PFSK-1 (cell line): ENCODE data around the gene KASH5.

Experiments
- FOXP2 ChIP-seq: optimal IDR thresholded peaks from 2 replicates; pipeline ENCODE3; 2011; ENCODE audit warnings: borderline replicate concordance, control low read depth, inconsistent platforms; ENCODE audit not compliant: insufficient read depth; ENCODE audit errors: extremely low read length, extremely low read depth
- POLR2AphosphoS5 ChIP-seq: IDR thresholded peaks from 2 replicates; pipeline ENCODE4 v1.6.1; 2012; ENCODE audit warnings: low read depth, mild to moderate bottlenecking, control low read depth, low read length, moderate library complexity
- SIN3A ChIP-seq: IDR thresholded peaks from 2 replicates; pipeline ENCODE4 v1.6.1; 2012; ENCODE audit warnings: mild to moderate bottlenecking, low read length, moderate library complexity, borderline replicate concordance; ENCODE audit not compliant: insufficient read depth
- TAF1 ChIP-seq: IDR thresholded peaks from 2 replicates; pipeline ENCODE4 v1.6.1; 2012; ENCODE audit warnings: low read length, control low read depth, borderline replicate concordance; ENCODE audit not compliant: insufficient read depth
- TF ChIP-seq, protein P1 (sequence below), 2 experiments: IDR thresholded peaks; 2 replicates each; pipeline versions ENCODE4 v1.6.1 to v1.8.0; 2011 to 2012; ENCODE audit warnings: low read depth in 2 of 2, low read length in 2 of 2, control low read depth in 1 of 2, inconsistent platforms in 1 of 2, mild to moderate bottlenecking in 1 of 2, moderate library complexity in 1 of 2; ENCODE audit not compliant: insufficient read depth in 1 of 2

The KASH5 gene

DNA sequence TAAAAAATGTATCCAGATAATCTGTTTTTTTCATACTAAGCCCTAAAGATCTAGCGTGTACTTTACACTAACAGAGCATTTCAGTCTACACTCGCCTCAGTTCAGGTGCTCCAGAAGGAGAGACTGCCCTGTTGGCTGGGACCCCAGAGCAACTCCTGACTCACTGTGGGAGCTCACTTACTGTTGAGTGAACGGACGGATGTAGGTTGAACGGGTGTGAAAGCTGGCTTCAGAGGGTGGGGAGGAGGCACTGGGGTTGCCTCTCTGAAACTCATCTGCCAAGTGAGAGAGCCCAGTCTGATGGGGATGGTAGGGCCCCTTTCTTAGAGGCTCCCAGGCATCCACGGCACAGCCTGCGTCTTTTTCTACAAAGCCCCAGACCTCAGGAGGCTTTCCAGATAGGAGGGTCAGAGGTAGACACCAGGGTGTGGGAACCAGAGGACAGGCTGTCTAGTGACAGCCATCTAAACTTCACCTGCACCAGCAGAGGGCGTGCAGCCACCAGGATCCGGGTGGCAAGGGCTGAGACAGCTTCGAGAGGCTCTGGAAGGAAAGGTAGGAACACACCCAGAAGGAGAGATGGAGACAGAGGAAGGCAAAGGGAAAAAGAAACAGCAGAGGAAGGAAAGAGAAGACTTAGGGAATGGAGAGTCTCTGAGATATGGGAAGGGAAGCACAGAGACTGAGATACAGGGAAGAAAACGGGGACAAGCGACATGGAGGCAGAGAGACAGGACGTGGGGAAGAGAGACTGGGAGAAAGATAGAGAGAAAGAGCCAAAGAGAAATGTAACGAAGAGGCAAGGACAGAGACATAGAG lies 3.7 kb downstream of the KASH5 start:
- no peak for TF ChIP-seq TAF1
- TF ChIP-seq, protein P1, sequence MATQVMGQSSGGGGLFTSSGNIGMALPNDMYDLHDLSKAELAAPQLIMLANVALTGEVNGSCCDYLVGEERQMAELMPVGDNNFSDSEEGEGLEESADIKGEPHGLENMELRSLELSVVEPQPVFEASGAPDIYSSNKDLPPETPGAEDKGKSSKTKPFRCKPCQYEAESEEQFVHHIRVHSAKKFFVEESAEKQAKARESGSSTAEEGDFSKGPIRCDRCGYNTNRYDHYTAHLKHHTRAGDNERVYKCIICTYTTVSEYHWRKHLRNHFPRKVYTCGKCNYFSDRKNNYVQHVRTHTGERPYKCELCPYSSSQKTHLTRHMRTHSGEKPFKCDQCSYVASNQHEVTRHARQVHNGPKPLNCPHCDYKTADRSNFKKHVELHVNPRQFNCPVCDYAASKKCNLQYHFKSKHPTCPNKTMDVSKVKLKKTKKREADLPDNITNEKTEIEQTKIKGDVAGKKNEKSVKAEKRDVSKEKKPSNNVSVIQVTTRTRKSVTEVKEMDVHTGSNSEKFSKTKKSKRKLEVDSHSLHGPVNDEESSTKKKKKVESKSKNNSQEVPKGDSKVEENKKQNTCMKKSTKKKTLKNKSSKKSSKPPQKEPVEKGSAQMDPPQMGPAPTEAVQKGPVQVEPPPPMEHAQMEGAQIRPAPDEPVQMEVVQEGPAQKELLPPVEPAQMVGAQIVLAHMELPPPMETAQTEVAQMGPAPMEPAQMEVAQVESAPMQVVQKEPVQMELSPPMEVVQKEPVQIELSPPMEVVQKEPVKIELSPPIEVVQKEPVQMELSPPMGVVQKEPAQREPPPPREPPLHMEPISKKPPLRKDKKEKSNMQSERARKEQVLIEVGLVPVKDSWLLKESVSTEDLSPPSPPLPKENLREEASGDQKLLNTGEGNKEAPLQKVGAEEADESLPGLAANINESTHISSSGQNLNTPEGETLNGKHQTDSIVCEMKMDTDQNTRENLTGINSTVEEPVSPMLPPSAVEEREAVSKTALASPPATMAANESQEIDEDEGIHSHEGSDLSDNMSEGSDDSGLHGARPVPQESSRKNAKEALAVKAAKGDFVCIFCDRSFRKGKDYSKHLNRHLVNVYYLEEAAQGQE (IDR thresholded peaks at IDR 0.05; ENCODE audit: insufficient read depth in 1 of 2, low read depth in 2 of 2, low read length in 2 of 2) = no peak
- no peak for TF ChIP-seq POLR2AphosphoS5

DNA sequence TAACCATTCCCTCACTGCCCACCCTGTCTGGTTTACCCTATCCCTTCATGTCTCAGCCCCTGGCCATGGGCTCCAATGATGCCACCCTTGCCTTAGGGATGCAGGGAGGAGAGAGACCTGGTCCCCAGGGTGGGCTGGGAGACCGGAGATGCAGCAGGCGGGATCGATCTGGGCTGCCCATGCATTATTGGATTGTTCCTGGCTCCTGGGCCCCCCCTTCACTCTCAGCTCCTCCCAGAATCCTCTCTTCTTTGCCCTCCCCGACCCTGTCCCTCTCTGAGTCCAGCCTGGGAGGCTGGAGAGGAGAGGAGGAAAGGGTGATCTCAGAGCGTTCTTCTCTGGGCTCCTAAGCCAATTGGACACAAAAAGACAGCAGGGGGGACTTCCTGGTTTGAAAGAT lies 5.8 kb downstream of the KASH5 start:
- no peak for TF ChIP-seq SIN3A
- TF ChIP-seq, protein P1 (IDR thresholded peaks at IDR 0.05; ENCODE audit: insufficient read depth in 1 of 2, low read depth in 2 of 2, low read length in 2 of 2) = no peak
- no peak for TF ChIP-seq TAF1

DNA sequence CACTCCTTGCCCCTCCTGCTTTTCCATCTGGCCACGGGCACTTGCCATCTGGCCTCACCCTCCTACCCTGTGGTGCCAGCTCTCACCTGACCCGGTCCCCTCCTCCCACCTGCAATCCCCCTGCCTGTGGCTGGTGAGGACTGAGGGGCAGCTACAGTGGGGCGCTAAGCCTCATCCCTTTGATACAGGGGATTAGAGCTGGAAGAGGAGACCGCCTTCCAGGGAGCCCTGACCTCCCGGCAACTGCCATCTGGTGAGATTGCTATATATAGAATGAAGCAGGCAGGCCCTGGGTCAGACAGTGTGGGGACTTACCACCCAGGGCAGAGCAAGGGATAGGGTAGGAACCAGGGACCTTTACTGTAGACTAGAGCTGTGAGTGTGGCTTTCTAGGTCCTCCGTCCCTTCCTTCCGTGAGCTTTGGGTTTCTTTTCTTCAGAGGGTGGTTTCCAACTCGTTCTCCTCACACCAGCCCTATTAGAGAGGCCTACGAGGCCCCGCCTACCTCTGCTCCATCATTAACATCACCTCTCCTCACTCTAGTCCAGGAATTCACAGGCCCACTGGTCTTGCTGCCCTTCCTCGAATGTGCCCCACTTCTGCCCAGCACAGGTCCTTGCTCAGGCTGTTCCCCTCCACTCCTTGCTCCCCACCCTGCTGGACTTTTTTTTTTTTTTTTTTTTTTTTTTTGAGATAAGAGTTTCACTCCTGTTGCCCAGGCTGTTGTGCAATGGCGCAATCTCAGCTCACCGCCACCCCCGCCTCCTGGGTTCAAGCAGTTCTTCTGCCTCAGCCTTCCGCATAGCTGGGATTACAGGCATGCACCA lies 7.7 kb downstream of the KASH5 start:
- TF ChIP-seq TAF1 (no peak), SIN3A (no peak), FOXP2 (no peak), POLR2AphosphoS5 (no peak)
- TF ChIP-seq, protein P1 (IDR thresholded peaks at IDR 0.05; ENCODE audit: insufficient read depth in 1 of 2, low read depth in 2 of 2, low read length in 2 of 2) = no peak

GRCh38 chr19:49396738-49397505 lies 8.9 kb downstream of the KASH5 start:
- TF ChIP-seq SIN3A (no peak), TAF1 (no peak), FOXP2 (no peak), POLR2AphosphoS5 (no peak)
- TF ChIP-seq, protein P1 (IDR thresholded peaks at IDR 0.05; ENCODE audit: insufficient read depth in 1 of 2, low read depth in 2 of 2, low read length in 2 of 2) = no peak
